ENCODE results near the gene DNAJC1. TPM values are rescaled to one million over a fixed set of nuclear protein-coding genes. Genes with fewer than 3 reads are reported as not detected.

DNAJC1 gene
- total and polyA plus RNA-seq, 2 donors (not counting 3 experiments of a cell fraction or from before 2014, with no cell fraction given): 11.2 to 19.7 TPM

DNA sequence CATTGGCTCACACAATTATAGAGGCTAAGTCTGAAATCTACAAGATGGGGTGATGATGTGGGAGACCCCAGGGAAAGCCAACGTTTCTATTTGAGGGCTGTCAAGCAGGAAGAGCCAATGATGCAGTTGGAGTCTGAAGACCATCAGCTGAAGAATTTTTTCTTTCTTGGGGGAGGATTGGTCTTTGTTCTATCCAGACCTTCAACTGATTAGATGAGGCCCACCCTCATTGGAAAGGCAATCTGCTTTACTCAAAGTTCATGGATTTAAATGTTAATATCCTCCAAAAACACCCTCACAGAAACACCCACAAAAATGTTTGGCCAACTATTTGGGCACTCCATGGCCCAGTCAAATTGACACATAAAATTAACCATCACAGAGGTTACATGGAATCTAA lies 44.3 kb upstream of the DNAJC1 start:
- Histone ChIP-seq H3K4me2 (ENCODE audit: insufficient read depth, low read length) (no peak overlapping the region), H3K36me3 (ENCODE audit: control insufficient read depth in 2 of 2, extremely low read depth in 1 of 2, insufficient read depth in 2 of 2, low read length in 2 of 2) (no peaks in the 10 kb centered on the region), H3K4me1 (ENCODE audit: control insufficient read depth, extremely low read depth, insufficient read depth, low read length) (no peaks in the 10 kb centered on the region), H3K4me3 (replicated peaks in 1 of 3; ENCODE audit: insufficient read depth in 1 of 3, low read depth in 1 of 3, low read length in 3 of 3) (no peak overlapping the region), H3K9ac (replicated peaks; ENCODE audit: extremely low read depth, insufficient read depth, low read length) (no peak overlapping the region), H3K27ac (ENCODE audit: insufficient read depth, low read depth, low read length) (no peak overlapping the region), H3K9me3 (replicated peaks; ENCODE audit: control insufficient read depth, insufficient read depth, low read length) (no peaks in the 10 kb centered on the region), H2AFZ (ENCODE audit: low read depth, low read length) (no peak overlapping the region), H3K79me2 (ENCODE audit: control insufficient read depth, insufficient read depth, low read length) (no peaks in the 10 kb centered on the region), H3K9me1 (replicated peaks; ENCODE audit: control insufficient read depth, extremely low read depth, insufficient read depth, low read length) (no peaks in the 10 kb centered on the region), H3K27me3 (ENCODE audit: control insufficient read depth in 2 of 2, insufficient read depth in 2 of 2, low read length in 2 of 2) (no peaks in the 10 kb centered on the region), H4K20me1 (replicated peaks; ENCODE audit: control insufficient read depth, extremely low read depth, insufficient read depth, low read length) (no peaks in the 10 kb centered on the region)
- DNase-seq (ENCODE audit: low read depth, low spot score) (no peak), FAIRE-seq (no peak)
- CTCF ChIA-PET: no interaction called here
- intact Hi-C loops (cut with micrococcal nuclease) (no loop called here), dilution Hi-C loops (cut with MboI; ENCODE audit: extremely low pct_ligation_motif_present, low sequenced_read_pairs) (no loop called here)
- TF ChIP-seq, protein P1, sequence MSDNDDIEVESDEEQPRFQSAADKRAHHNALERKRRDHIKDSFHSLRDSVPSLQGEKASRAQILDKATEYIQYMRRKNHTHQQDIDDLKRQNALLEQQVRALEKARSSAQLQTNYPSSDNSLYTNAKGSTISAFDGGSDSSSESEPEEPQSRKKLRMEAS (IDR thresholded peaks at IDR 0.05; ENCODE audit: insufficient read depth, insufficient read length): no peak
- TF ChIP-seq EZH2 (IDR thresholded peaks at IDR 0.05; ENCODE audit: borderline replicate concordance, low read depth, low read length, severe bottlenecking) (no peak), FOS (IDR thresholded peaks at IDR 0.05; ENCODE audit: borderline replicate concordance, insufficient read depth, low read length) (no peak), JUN (IDR thresholded peaks at IDR 0.05; ENCODE audit: borderline replicate concordance, insufficient read depth, insufficient read length, low read depth) (no peak), GATA2 (IDR thresholded peaks at IDR 0.05; ENCODE audit: insufficient read depth, insufficient read length, low read depth, low read length) (no peak), POLR2AphosphoS5 (IDR thresholded peaks at IDR 0.05; ENCODE audit: insufficient read depth, low read depth, low read length) (no peak), MYC (IDR thresholded peaks at IDR 0.05; ENCODE audit: low read depth, low read length) (no peak), POLR2A (IDR thresholded peaks at IDR 0.05; ENCODE audit: low read depth, low read length) (no peak)
- TF ChIP-seq, protein P2, sequence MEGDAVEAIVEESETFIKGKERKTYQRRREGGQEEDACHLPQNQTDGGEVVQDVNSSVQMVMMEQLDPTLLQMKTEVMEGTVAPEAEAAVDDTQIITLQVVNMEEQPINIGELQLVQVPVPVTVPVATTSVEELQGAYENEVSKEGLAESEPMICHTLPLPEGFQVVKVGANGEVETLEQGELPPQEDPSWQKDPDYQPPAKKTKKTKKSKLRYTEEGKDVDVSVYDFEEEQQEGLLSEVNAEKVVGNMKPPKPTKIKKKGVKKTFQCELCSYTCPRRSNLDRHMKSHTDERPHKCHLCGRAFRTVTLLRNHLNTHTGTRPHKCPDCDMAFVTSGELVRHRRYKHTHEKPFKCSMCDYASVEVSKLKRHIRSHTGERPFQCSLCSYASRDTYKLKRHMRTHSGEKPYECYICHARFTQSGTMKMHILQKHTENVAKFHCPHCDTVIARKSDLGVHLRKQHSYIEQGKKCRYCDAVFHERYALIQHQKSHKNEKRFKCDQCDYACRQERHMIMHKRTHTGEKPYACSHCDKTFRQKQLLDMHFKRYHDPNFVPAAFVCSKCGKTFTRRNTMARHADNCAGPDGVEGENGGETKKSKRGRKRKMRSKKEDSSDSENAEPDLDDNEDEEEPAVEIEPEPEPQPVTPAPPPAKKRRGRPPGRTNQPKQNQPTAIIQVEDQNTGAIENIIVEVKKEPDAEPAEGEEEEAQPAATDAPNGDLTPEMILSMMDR (IDR thresholded peaks at IDR 0.05; ENCODE audit: extremely low read depth in 1 of 2, insufficient read depth in 1 of 2, low read depth in 1 of 2, low read length in 2 of 2): no peak
- BruUV-seq (replicated peaks): no TSS peak
- POLR2A ChIA-PET: no interaction called here

All from endothelial cell of umbilical vein (primary cell).